ENCODE results near the gene ERC1.
A peak's percentile ranks its signal among the peaks of the same experiment; 100 is the strongest.

The ERC1 gene

GRCh38 chr12:1500095-1500801 is 509.2 kb downstream of the ERC1 start:
- DNase-seq: peak in 1 of 2 experiments; percentile 32

GRCh38 chr12:1501001-1501400 is 510.0 kb downstream of the ERC1 start:
- no peak for DNase-seq

- DNase-seq: no peak
These were observed 510.8 kb downstream of the ERC1 start for GRCh38 chr12:1501695-1502378.

GRCh38 chr12:1502379-1502720 is 511.3 kb downstream of the ERC1 start:
- no peak for DNase-seq

- no peak for DNase-seq
These were observed 511.8 kb downstream of the ERC1 start for GRCh38 chr12:1502831-1503230.

- DNase-seq: no peak
These were observed 512.3 kb downstream of the ERC1 start for GRCh38 chr12:1503281-1503711.

GRCh38 chr12:1504304-1504894 is 513.4 kb downstream of the ERC1 start:
- no peak for DNase-seq

- no peak for DNase-seq
These were observed 513.9 kb downstream of the ERC1 start for GRCh38 chr12:1504895-1505311.

GRCh38 chr12:1505576-1505975 is 514.6 kb downstream of the ERC1 start:
- DNase-seq: no peak

GRCh38 chr12:1507308-1507707 is 516.3 kb downstream of the ERC1 start:
- no peak for DNase-seq

- no peak for DNase-seq
These were observed 518.5 kb downstream of the ERC1 start for GRCh38 chr12:1509413-1510052.

- DNase-seq: no peak
These were observed 519.2 kb downstream of the ERC1 start for GRCh38 chr12:1510056-1510812.

- no peak for DNase-seq
These were observed 524.0 kb downstream of the ERC1 start for GRCh38 chr12:1515010-1515409.

GRCh38 chr12:1515428-1515827 is 524.4 kb downstream of the ERC1 start:
- DNase-seq: no peak

GRCh38 chr12:1517007-1517406 is 526.0 kb downstream of the ERC1 start:
- DNase-seq: no peak

GRCh38 chr12:1517734-1518525 is 526.9 kb downstream of the ERC1 start:
- no peak for DNase-seq

- no peak for DNase-seq
These were observed 527.8 kb downstream of the ERC1 start for GRCh38 chr12:1518591-1519516.

- no peak for DNase-seq
These were observed 528.6 kb downstream of the ERC1 start for GRCh38 chr12:1519642-1520041.

GRCh38 chr12:1523046-1523445 is 532.0 kb downstream of the ERC1 start:
- no peak for DNase-seq

GRCh38 chr12:1523558-1524050 is 532.6 kb downstream of the ERC1 start:
- no peak for DNase-seq

GRCh38 chr12:1525858-1526257 is 534.8 kb downstream of the ERC1 start:
- no peak for DNase-seq
